T-helper 2 cell treated with Interferon-gamma antibody and Interleukin-4, amounts not matched to agents 5 μg/mL and 100 μg/mL, for 36 hours (primary cell): Measurements from ENCODE around the gene PSMA5.

Experiments
- DNase-seq: peaks from one replicate; pipeline ENCODE4 v3.0.0; 2021; ENCODE audit warnings: low spot score
- H3K27ac Mint-ChIP-seq: one replicate; pipeline ENCODE4 v1.8.0; 2021; ENCODE audit warnings: mild to moderate bottlenecking, mixed read lengths
- H3K27me3 Mint-ChIP-seq: one replicate; pipeline ENCODE4 v1.8.0; 2021; ENCODE audit warnings: low read depth, mixed read lengths
- H3K36me3 Mint-ChIP-seq: one replicate; pipeline ENCODE4 v1.8.0; 2021; ENCODE audit warnings: low read depth, mixed read lengths
- H3K4me1 Mint-ChIP-seq: one replicate; pipeline ENCODE4 v1.8.0; 2021; ENCODE audit warnings: low read depth, mixed read lengths
- H3K4me3 Mint-ChIP-seq: one replicate; pipeline ENCODE4 v1.8.0; 2022; ENCODE audit warnings: mild to moderate bottlenecking, moderate library complexity, mixed read lengths
- H3K9me3 Mint-ChIP-seq: one replicate; pipeline ENCODE4 v1.8.0; 2021; ENCODE audit warnings: mixed read lengths

Gene PSMA5

GRCh38 chr1:109357616-109358015, 68.6 kb downstream of the PSMA5 start:
- H3K4me1 Mint-ChIP-seq = peaks cover 8% of the 10 kb centered on the region
- peaks cover 28% of the 10 kb centered on the region for H3K27me3 Mint-ChIP-seq
- H3K4me3 Mint-ChIP-seq = no peak overlapping the region
- DNase-seq = no peak
- H3K36me3 Mint-ChIP-seq = no peaks in the 10 kb centered on the region
- no peak overlapping the region for H3K27ac Mint-ChIP-seq
- H3K9me3 Mint-ChIP-seq = no peaks in the 10 kb centered on the region

- H3K36me3 Mint-ChIP-seq = no peaks in the 10 kb centered on the region
- H3K27ac Mint-ChIP-seq = no peak overlapping the region
- peaks cover 30% of the 10 kb centered on the region for H3K27me3 Mint-ChIP-seq
- DNase-seq = no peak
- H3K4me3 Mint-ChIP-seq = no peak overlapping the region
- H3K4me1 Mint-ChIP-seq = peaks cover 8% of the 10 kb centered on the region
- no peaks in the 10 kb centered on the region for H3K9me3 Mint-ChIP-seq
Observed at GRCh38 chr1:109356915-109357314, 69.3 kb downstream of the PSMA5 start.

- H3K27ac Mint-ChIP-seq = no peak overlapping the region
- no peak overlapping the region for H3K4me3 Mint-ChIP-seq
- peaks cover 8% of the 10 kb centered on the region for H3K4me1 Mint-ChIP-seq
- H3K36me3 Mint-ChIP-seq = no peaks in the 10 kb centered on the region
- peaks cover 32% of the 10 kb centered on the region for H3K27me3 Mint-ChIP-seq
- no peak for DNase-seq
- H3K9me3 Mint-ChIP-seq = no peaks in the 10 kb centered on the region
Observed at GRCh38 chr1:109356505-109356904, 69.7 kb downstream of the PSMA5 start.

GRCh38 chr1:109354929-109355328, 71.3 kb downstream of the PSMA5 start:
- H3K4me3 Mint-ChIP-seq = no peak overlapping the region
- peaks cover 29% of the 10 kb centered on the region for H3K27me3 Mint-ChIP-seq
- H3K9me3 Mint-ChIP-seq = no peaks in the 10 kb centered on the region
- peaks cover 8% of the 10 kb centered on the region for H3K4me1 Mint-ChIP-seq
- H3K27ac Mint-ChIP-seq = no peak overlapping the region
- no peaks in the 10 kb centered on the region for H3K36me3 Mint-ChIP-seq
- no peak for DNase-seq

GRCh38 chr1:109351457-109351856, 74.8 kb downstream of the PSMA5 start:
- no peaks in the 10 kb centered on the region for H3K36me3 Mint-ChIP-seq

GRCh38 chr1:109350655-109351054, 75.6 kb downstream of the PSMA5 start:
- H3K27me3 Mint-ChIP-seq = peaks cover 27% of the 10 kb centered on the region
- no peak overlapping the region for H3K27ac Mint-ChIP-seq
- H3K4me1 Mint-ChIP-seq = peaks cover 8% of the 10 kb centered on the region
- DNase-seq = no peak
- H3K36me3 Mint-ChIP-seq = no peaks in the 10 kb centered on the region
- H3K9me3 Mint-ChIP-seq = no peaks in the 10 kb centered on the region
- H3K4me3 Mint-ChIP-seq = no peak overlapping the region

More at GRCh38 chr1:109351457-109351856, 74.8 kb downstream of the PSMA5 start:
- no peak for DNase-seq
- no peak overlapping the region for H3K4me3 Mint-ChIP-seq
- no peak overlapping the region for H3K27ac Mint-ChIP-seq
- H3K4me1 Mint-ChIP-seq = peaks cover 8% of the 10 kb centered on the region
- H3K27me3 Mint-ChIP-seq = peaks cover 27% of the 10 kb centered on the region
- no peaks in the 10 kb centered on the region for H3K9me3 Mint-ChIP-seq

DNA sequence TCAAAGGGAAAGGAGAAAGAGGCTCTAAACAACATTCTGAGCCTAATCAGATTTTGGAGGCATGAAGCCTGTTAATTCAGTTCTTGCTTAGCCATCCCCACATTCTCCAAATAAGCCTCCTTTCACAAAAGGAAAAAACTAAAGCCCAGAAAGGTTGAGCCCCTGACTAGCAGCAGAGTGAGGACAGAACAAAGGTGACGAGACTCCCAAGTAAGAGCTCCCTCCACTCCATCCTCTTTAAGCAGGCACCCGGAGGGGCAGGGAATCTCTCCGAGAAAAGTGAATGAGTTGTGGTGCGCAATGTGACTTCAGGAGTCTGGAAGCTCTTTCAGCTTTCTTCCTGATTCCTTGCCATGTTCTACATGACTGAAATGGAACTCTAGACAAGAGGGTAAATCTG, 76.1 kb downstream of the PSMA5 start:
- Mint-ChIP-seq H3K27me3 (peaks cover 27% of the 10 kb centered on the region), H3K4me1 (peaks cover 8% of the 10 kb centered on the region), H3K4me3 (no peak overlapping the region), H3K36me3 (no peaks in the 10 kb centered on the region), H3K27ac (no peak overlapping the region), H3K9me3 (no peaks in the 10 kb centered on the region)
- DNase-seq = no peak
